SK-N-SH treated with all-trans-retinoic acid at 6 μM for 48 hours (cell line): ENCODE results near the gene ST14.

Experiments used
- ATAC-seq: fragments of 200-7000 bp; cut with Tn5 transposase; 3 replicates; pipeline ENCODE4 v1.9.1; 2020; ENCODE audit warnings: mild to moderate bottlenecking, moderate library complexity
- BACH2 ChIP-seq: fragments of 250-450 bp; sonication (Bioruptor Pico); IDR thresholded peaks from 2 replicates; pipeline ENCODE4 v1.9.0; 2021; ENCODE audit warnings: mild to moderate bottlenecking, borderline replicate concordance
- CSDC2 ChIP-seq: fragments of 250-450 bp; sonication (Bioruptor Pico); IDR thresholded peaks from 2 replicates; pipeline ENCODE4 v1.5.0; 2020; ENCODE audit warnings: mild to moderate bottlenecking, moderate library complexity
- ESRRG ChIP-seq: fragments of 250-450 bp; sonication (Bioruptor Pico); IDR thresholded peaks from 2 replicates; pipeline ENCODE4 v1.6.1; 2021; ENCODE audit warnings: mild to moderate bottlenecking
- ISL1 ChIP-seq: fragments of 250-450 bp; sonication (Bioruptor Pico); IDR thresholded peaks from 2 replicates; pipeline ENCODE4 v2.1.2; 2022; ENCODE audit warnings: mild to moderate bottlenecking, moderate library complexity
- OSR1 ChIP-seq: fragments of 250-450 bp; sonication (Bioruptor Pico); IDR thresholded peaks from 2 replicates; pipeline ENCODE4 v1.8.0; 2022; ENCODE audit warnings: moderate library complexity, mild to moderate bottlenecking, inconsistent platforms
- PATZ1 ChIP-seq: fragments of 250-450 bp; sonication (Bioruptor Pico); IDR thresholded peaks from 2 replicates; pipeline ENCODE4 v1.8.0; 2020; ENCODE audit warnings: mild to moderate bottlenecking, moderate library complexity, borderline replicate concordance
- POU6F1 ChIP-seq: fragments of 250-450 bp; sonication (Bioruptor Pico); IDR thresholded peaks from 2 replicates; pipeline ENCODE4 v1.8.0; 2021; ENCODE audit warnings: low read depth, mild to moderate bottlenecking, moderate library complexity, borderline replicate concordance
- PPARA ChIP-seq: fragments of 250-450 bp; sonication (Bioruptor Pico); IDR thresholded peaks from 2 replicates; pipeline ENCODE4 v1.5.0; 2020; ENCODE audit warnings: mild to moderate bottlenecking, borderline replicate concordance
- RARB ChIP-seq: fragments of 250-450 bp; sonication (Bioruptor Pico); IDR thresholded peaks from 2 replicates; pipeline ENCODE4 v1.8.0; 2021; ENCODE audit warnings: mild to moderate bottlenecking, moderate library complexity
- SNAI2 ChIP-seq: fragments of 250-450 bp; sonication (Bioruptor Pico); IDR thresholded peaks from 2 replicates; pipeline ENCODE4 v1.5.0; 2020; ENCODE audit warnings: mild to moderate bottlenecking, moderate library complexity
- TCF4 ChIP-seq: fragments of 250-450 bp; sonication (Bioruptor Pico); IDR thresholded peaks from 2 replicates; pipeline ENCODE4 v1.8.0; 2021; ENCODE audit warnings: mild to moderate bottlenecking, moderate library complexity, borderline replicate concordance
- TOX ChIP-seq: fragments of 250-450 bp; sonication (Bioruptor Pico); IDR thresholded peaks from 2 replicates; pipeline ENCODE4 v1.8.0; 2021; ENCODE audit warnings: mild to moderate bottlenecking, moderate library complexity, borderline replicate concordance
- ZC3H10 ChIP-seq: fragments of 250-450 bp; sonication (Bioruptor Pico); IDR thresholded peaks from 2 replicates; pipeline ENCODE4 v1.5.1; 2021; ENCODE audit warnings: mild to moderate bottlenecking, moderate library complexity
- ZFP3 ChIP-seq: fragments of 250-450 bp; sonication (Bioruptor Pico); IDR thresholded peaks from 2 replicates; pipeline ENCODE4 v1.5.0; 2020; ENCODE audit warnings: mild to moderate bottlenecking, moderate library complexity
- ZFP30 ChIP-seq: fragments of 450-650 bp; formaldehyde crosslinking; IDR thresholded peaks from 2 replicates; pipeline ENCODE4 v1.5.0; 2022; ENCODE audit warnings: mild to moderate bottlenecking, moderate library complexity
- ZNF565 ChIP-seq: fragments of 450-650 bp; formaldehyde crosslinking; conservative IDR thresholded peaks from 2 replicates; pipeline ENCODE4 v1.5.0; 2020; ENCODE audit warnings: low read depth, mild to moderate bottlenecking, moderate library complexity
- ZNF70 ChIP-seq: fragments of 450-650 bp; formaldehyde crosslinking; IDR thresholded peaks from 2 replicates; pipeline ENCODE4 v1.5.0; 2020; ENCODE audit warnings: mild to moderate bottlenecking, moderate library complexity
- ZNF8 ChIP-seq: fragments of 450-650 bp; formaldehyde crosslinking; IDR thresholded peaks from 2 replicates; pipeline ENCODE4 v1.5.0; 2020; ENCODE audit warnings: mild to moderate bottlenecking, moderate library complexity
- TF ChIP-seq, protein P1 (sequence below): fragments of 250-450 bp; sonication (Bioruptor Pico); IDR thresholded peaks from 2 replicates; pipeline ENCODE4 v1.5.1; 2020; ENCODE audit warnings: low read depth, mild to moderate bottlenecking, moderate library complexity
- TF ChIP-seq, protein P2 (sequence below): fragments of 250-450 bp; sonication (Bioruptor Pico); IDR thresholded peaks from 2 replicates; pipeline ENCODE4 v1.5.1; 2021; ENCODE audit warnings: mild to moderate bottlenecking, moderate library complexity
- TF ChIP-seq, protein P3 (sequence below): fragments of 250-450 bp; sonication (Bioruptor Pico); IDR thresholded peaks from 2 replicates; pipeline ENCODE4 v1.5.0; 2020; ENCODE audit warnings: mild to moderate bottlenecking, moderate library complexity

ST14 gene

GRCh38 chr11:130157840-130158239, 1.7 kb upstream of the ST14 start:
- no peak for ATAC-seq
- no peak for TF ChIP-seq POU6F1 (CRISPR knock-in tag)
- no peak for TF ChIP-seq ZC3H10 (CRISPR knock-in tag)
- TF ChIP-seq SNAI2 (CRISPR knock-in tag) = no peak
- no peak for TF ChIP-seq ZNF70
- no peak for TF ChIP-seq ESRRG (CRISPR knock-in tag)
- no peak for TF ChIP-seq ZNF8 (CRISPR knock-in tag)
- TF ChIP-seq ZFP3 (CRISPR knock-in tag) = no peak
- no peak for TF ChIP-seq ZNF565 (CRISPR knock-in tag)
- no peak for TF ChIP-seq PPARA
- TF ChIP-seq, protein P1, sequence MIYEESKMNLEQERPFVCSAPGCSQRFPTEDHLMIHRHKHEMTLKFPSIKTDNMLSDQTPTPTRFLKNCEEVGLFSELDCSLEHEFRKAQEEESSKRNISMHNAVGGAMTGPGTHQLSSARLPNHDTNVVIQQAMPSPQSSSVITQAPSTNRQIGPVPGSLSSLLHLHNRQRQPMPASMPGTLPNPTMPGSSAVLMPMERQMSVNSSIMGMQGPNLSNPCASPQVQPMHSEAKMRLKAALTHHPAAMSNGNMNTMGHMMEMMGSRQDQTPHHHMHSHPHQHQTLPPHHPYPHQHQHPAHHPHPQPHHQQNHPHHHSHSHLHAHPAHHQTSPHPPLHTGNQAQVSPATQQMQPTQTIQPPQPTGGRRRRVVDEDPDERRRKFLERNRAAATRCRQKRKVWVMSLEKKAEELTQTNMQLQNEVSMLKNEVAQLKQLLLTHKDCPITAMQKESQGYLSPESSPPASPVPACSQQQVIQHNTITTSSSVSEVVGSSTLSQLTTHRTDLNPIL = no peak
- TF ChIP-seq PATZ1 (CRISPR knock-in tag) = no peak
- TF ChIP-seq TCF4 (CRISPR knock-in tag) = no peak

DNA sequence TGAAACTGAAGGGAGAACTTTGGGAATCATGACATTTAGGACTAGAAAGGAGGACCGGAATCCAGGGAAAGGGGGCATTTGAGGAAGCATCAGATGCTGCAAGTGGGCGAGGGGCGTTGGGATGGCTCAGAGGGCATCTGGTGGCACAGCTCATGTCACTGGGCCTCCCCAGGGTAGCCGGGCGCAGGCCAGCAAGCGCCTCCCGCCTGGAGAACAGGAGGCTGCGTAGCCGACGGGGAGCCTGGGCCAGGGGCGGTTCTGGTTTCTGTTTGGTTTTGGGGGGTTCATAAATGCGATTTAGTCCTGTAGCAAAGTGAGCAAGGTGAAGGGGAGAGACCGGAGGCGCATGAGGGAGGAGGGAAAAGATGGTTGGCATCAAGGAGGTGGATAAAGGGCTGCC, 443 bp upstream of the ST14 start:
- TF ChIP-seq RARB (CRISPR knock-in tag) (no peak), ISL1 (CRISPR knock-in tag) (no peak), ESRRG (CRISPR knock-in tag) (no peak), SNAI2 (CRISPR knock-in tag) (no peak), ZFP3 (CRISPR knock-in tag) (no peak), TOX (no peak), POU6F1 (CRISPR knock-in tag) (no peak), TCF4 (CRISPR knock-in tag) (no peak), CSDC2 (CRISPR knock-in tag) (no peak), BACH2 (CRISPR knock-in tag) (no peak), PATZ1 (CRISPR knock-in tag) (no peak), PPARA (no peak), ZC3H10 (CRISPR knock-in tag) (no peak), ZFP30 (CRISPR knock-in tag) (no peak), ZNF565 (CRISPR knock-in tag) (no peak), OSR1 (CRISPR knock-in tag) (no peak)
- TF ChIP-seq, protein P1 = no peak
- TF ChIP-seq, protein P2, sequence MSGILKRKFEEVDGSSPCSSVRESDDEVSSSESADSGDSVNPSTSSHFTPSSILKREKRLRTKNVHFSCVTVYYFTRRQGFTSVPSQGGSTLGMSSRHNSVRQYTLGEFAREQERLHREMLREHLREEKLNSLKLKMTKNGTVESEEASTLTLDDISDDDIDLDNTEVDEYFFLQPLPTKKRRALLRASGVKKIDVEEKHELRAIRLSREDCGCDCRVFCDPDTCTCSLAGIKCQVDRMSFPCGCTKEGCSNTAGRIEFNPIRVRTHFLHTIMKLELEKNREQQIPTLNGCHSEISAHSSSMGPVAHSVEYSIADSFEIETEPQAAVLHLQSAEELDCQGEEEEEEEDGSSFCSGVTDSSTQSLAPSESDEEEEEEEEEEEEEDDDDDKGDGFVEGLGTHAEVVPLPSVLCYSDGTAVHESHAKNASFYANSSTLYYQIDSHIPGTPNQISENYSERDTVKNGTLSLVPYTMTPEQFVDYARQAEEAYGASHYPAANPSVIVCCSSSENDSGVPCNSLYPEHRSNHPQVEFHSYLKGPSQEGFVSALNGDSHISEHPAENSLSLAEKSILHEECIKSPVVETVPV = no peak
- TF ChIP-seq, protein P3, sequence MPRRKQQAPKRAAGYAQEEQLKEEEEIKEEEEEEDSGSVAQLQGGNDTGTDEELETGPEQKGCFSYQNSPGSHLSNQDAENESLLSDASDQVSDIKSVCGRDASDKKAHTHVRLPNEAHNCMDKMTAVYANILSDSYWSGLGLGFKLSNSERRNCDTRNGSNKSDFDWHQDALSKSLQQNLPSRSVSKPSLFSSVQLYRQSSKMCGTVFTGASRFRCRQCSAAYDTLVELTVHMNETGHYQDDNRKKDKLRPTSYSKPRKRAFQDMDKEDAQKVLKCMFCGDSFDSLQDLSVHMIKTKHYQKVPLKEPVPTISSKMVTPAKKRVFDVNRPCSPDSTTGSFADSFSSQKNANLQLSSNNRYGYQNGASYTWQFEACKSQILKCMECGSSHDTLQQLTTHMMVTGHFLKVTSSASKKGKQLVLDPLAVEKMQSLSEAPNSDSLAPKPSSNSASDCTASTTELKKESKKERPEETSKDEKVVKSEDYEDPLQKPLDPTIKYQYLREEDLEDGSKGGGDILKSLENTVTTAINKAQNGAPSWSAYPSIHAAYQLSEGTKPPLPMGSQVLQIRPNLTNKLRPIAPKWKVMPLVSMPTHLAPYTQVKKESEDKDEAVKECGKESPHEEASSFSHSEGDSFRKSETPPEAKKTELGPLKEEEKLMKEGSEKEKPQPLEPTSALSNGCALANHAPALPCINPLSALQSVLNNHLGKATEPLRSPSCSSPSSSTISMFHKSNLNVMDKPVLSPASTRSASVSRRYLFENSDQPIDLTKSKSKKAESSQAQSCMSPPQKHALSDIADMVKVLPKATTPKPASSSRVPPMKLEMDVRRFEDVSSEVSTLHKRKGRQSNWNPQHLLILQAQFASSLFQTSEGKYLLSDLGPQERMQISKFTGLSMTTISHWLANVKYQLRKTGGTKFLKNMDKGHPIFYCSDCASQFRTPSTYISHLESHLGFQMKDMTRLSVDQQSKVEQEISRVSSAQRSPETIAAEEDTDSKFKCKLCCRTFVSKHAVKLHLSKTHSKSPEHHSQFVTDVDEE = no peak
- ATAC-seq = no peak
